T-helper 9 cell (primary cell): Measurements from ENCODE around the gene CYP19A1.
"Not testable (repeated sequence)": the region's sequence is repeated elsewhere in the genome, so short reads cannot be mapped to it uniquely, and the experiment has no call there.

Experiments used
- DNase-seq: peaks from one replicate; pipeline ENCODE4 v3.0.0-alpha.2; 2020

The CYP19A1 gene

GRCh38 chr15:51288143-51289065 is 50.0 kb downstream of the CYP19A1 start:
- no peak for DNase-seq

- no peak for DNase-seq
Measured at GRCh38 chr15:51286816-51287215, 51.6 kb downstream of the CYP19A1 start.

GRCh38 chr15:51285399-51285798 is 53.0 kb downstream of the CYP19A1 start:
- no peak for DNase-seq

GRCh38 chr15:51284871-51285270 is 53.5 kb downstream of the CYP19A1 start:
- no peak for DNase-seq

- DNase-seq, result no peak
Measured at GRCh38 chr15:51283026-51283425, 55.4 kb downstream of the CYP19A1 start.

- DNase-seq, result not testable (repeated sequence)
Measured at GRCh38 chr15:51282241-51282640, 56.2 kb downstream of the CYP19A1 start.

- DNase-seq, result no peak
Measured at GRCh38 chr15:51281368-51281967, 56.9 kb downstream of the CYP19A1 start.

GRCh38 chr15:51280838-51281237 is 57.6 kb downstream of the CYP19A1 start:
- no peak for DNase-seq

GRCh38 chr15:51279391-51279790 is 59.0 kb downstream of the CYP19A1 start:
- DNase-seq, result no peak

- DNase-seq, result no peak
Measured at GRCh38 chr15:51277101-51277500, 61.3 kb downstream of the CYP19A1 start.

- no peak for DNase-seq
Measured at GRCh38 chr15:51274956-51275355, 63.4 kb downstream of the CYP19A1 start.

- DNase-seq, result no peak
Measured at GRCh38 chr15:51270706-51271105, 67.7 kb downstream of the CYP19A1 start.

- no peak for DNase-seq
Measured at GRCh38 chr15:51269496-51269895, 68.9 kb downstream of the CYP19A1 start.

- no peak for DNase-seq
Measured at GRCh38 chr15:51267703-51268083, 70.7 kb downstream of the CYP19A1 start.

- DNase-seq, result no peak
Measured at GRCh38 chr15:51267051-51267702, 71.2 kb downstream of the CYP19A1 start.

- no peak for DNase-seq
Measured at GRCh38 chr15:51266656-51267050, 71.7 kb downstream of the CYP19A1 start.

GRCh38 chr15:51265037-51265555 is 73.3 kb downstream of the CYP19A1 start:
- no peak for DNase-seq

- DNase-seq, result no peak
Measured at GRCh38 chr15:51263726-51264125, 74.7 kb downstream of the CYP19A1 start.

- DNase-seq, result no peak
Measured at GRCh38 chr15:51263116-51263515, 75.3 kb downstream of the CYP19A1 start.

- no peak for DNase-seq
Measured at GRCh38 chr15:51262463-51262862, 75.9 kb downstream of the CYP19A1 start.

GRCh38 chr15:51261113-51261512 is 77.3 kb downstream of the CYP19A1 start:
- DNase-seq, result not testable (repeated sequence)

- no peak for DNase-seq
Measured at GRCh38 chr15:51260202-51260601, 78.2 kb downstream of the CYP19A1 start.

GRCh38 chr15:51255533-51255932 is 82.9 kb downstream of the CYP19A1 start:
- DNase-seq, result no peak
